Heart left ventricle (tissue), 16 donors: ENCODE data around the gene CDH19. TPM values are rescaled to one million over a fixed set of nuclear protein-coding genes. Genes with fewer than 3 reads are reported as not detected.

Experiments
- ATAC-seq, 4 donors: fragments of 200-7000 bp; cut with Tn5 transposase; one replicate each; pipeline ENCODE4 v1.9.1; 2020 to 2022; ENCODE audit warnings: moderate library complexity in 4 of 4, mild to moderate bottlenecking in 3 of 4, moderate number of reproducible peaks in 1 of 4
- DNase-seq, 5 donors: peaks; one replicate each; pipeline ENCODE4 v3.0.0-alpha.2; 2020
- H3K27ac ChIP-seq, 12 donors: fragments of 200-600 bp; sonication (generic) in 4 of 12; one replicate each; pipeline versions ENCODE4 v1.5.0 to v1.8.0; 2016 to 2022; ENCODE audit warnings: mild to moderate bottlenecking in 2 of 12
- H3K27me3 ChIP-seq, 9 donors: fragments of 200-600 bp; sonication (generic) in 2 of 9; one replicate each; pipeline versions ENCODE4 v1.5.1 to v1.8.0; 2016 to 2022; ENCODE audit warnings: mild to moderate bottlenecking in 3 of 9
- H3K36me3 ChIP-seq, 9 donors: fragments of 200-600 bp; sonication (generic) in 2 of 9; one replicate each; pipeline versions ENCODE4 v1.5.0 to v1.8.0; 2018 to 2022; ENCODE audit warnings: mild to moderate bottlenecking in 2 of 9
- H3K4me1 ChIP-seq, 12 donors: fragments of 200-600 bp; sonication (generic) in 4 of 12; one replicate each; pipeline versions ENCODE4 v1.5.0 to v1.8.0; 2016 to 2022; ENCODE audit warnings: mild to moderate bottlenecking in 3 of 12
- H3K4me3 ChIP-seq, 12 donors: fragments of 200-600 bp; sonication (generic) in 4 of 12; one replicate each; pipeline versions ENCODE4 v1.5.0 to v1.8.0; 2017 to 2022; ENCODE audit warnings: mild to moderate bottlenecking in 9 of 12, moderate library complexity in 4 of 12
- H3K9me3 ChIP-seq, 12 donors: fragments of 200-600 bp; sonication (generic) in 4 of 12; one replicate each; pipeline versions ENCODE4 v1.5.0 to v1.8.0; 2016 to 2022; ENCODE audit warnings: mild to moderate bottlenecking in 1 of 12
- CTCF ChIP-seq, 12 donors: fragments of 200-600 bp; sonication (generic) in 4 of 12; IDR thresholded peaks; one replicate each; pipeline versions ENCODE4 v1.5.0 to v1.8.0; 2018 to 2022; ENCODE audit warnings: antibody characterized with exemption in 12 of 12, mild to moderate bottlenecking in 5 of 12
- POLR2A ChIP-seq, 2 donors: fragments of 450-650 bp; IDR thresholded peaks; one replicate each; pipeline ENCODE4 v1.6.1; 2017; ENCODE audit warnings: antibody characterized with exemption in 2 of 2, mild to moderate bottlenecking in 2 of 2, moderate library complexity in 2 of 2
- WGBS, 4 donors: extraction: QIAGEN DNeasy Blood & Tissue Kit in 2 of 4; methylation state at CpG; one replicate each; pipeline versions ENCODE4 v1.1.5 to v1.1.7; 2013 to 2018; 5-methylcytosine and 5-hydroxymethylcytosine counted together
- intact Hi-C, 10 donors: fragments of 100-400 bp; cut with DNase I; formaldehyde crosslinking; loops; one replicate each; pipeline versions ENCODE4 v1.11.1 to v1.14.2; 2022
- long read RNA-seq, 3 donors: library from polyadenylated mRNA; unstranded; transcript quantifications; one replicate each; pipeline ENCODE4 v2.0.0, GENCODE V29; 2020 to 2021
- polyA plus RNA-seq, 2 donors: library from polyadenylated mRNA; stranded (reverse); fragments of 200-250 nt; gene quantifications; one replicate each; pipeline ENCODE4 v1.2.3, GENCODE V29; 2013
- total RNA-seq, 9 donors: library from RNA; depleted of rRNA in 2 of 9; stranded (reverse); fragments of >200 nt in 2 of 9; fragmentation: NEBNext Ultra II Directional in 3 of 9; extraction: Animal tissue kit (Norgen Biotek cat#: 25700) in 3 of 9; gene quantifications; one replicate each; pipeline versions ENCODE4 v1.1.0 to v1.2.4, GENCODE V29; 2016 to 2023
- donor health status: ischemic (EF 13 %, LVEDD 7.1; RV severe dilation, severe dysfunction).
- donor health status: healthy with polysubstance abuse.
- donor health status: DM: no; HTN: yes; CAD: no.
- donor health status: DM: no; HTN: no; CAD: no.
- donor health status: ischemic (EF 25% LVEDD 6.9; RV normal size, moderate dysfunction).
- donor health status: ischemic (EF 25% LVEDD 5.7; RV mildly dilated, moderate dysfunction).
- donor health status: healthy.
- donor health status: DM: yes; HTN: yes; CAD: no.
- donor health status: ischemic (EF 35%, LVEDD 5.7; RV mildly dilated, moderate dysfunction).
- donor health status: nonischemic (EF 11% LVEDD 7.7; RV severe dilation, severe dysfunction).
- donor health status: DM: yes; HTN: yes; CAD: no.
- donor health status: PGD.
- donor health status: ischemic (EF 29% LVEDD 5.4; RV normal size, mild dysfunction).
- donor health status: nonischemic (EF 23%, LVEDD 6.1; RV moderate dilation, normal function).

CDH19 gene
- total RNA-seq (10 to 100 TPM in 8 of 9 donors, 1 to 10 TPM in 1; 7.8 to 51.7 (median 12.8) TPM), polyA plus RNA-seq (10 to 100 TPM; 10.9 to 11.9 TPM)
- long read RNA-seq, donor 1, full-length matches to known transcripts: 9 of 13 reads
- long read RNA-seq, donor 1, partial matches to known transcripts: 0 of 13 reads
- long read RNA-seq, donor 1, other reads (novel, unspliced or antisense): 4 of 13 reads
- long read RNA-seq, donor 2, full-length matches to known transcripts: 33 of 55 reads
- long read RNA-seq, donor 2, partial matches to known transcripts: 10 of 55 reads
- long read RNA-seq, donor 2, other reads (novel, unspliced or antisense): 12 of 55 reads
- long read RNA-seq, donor 3, full-length matches to known transcripts: 5 of 7 reads
- long read RNA-seq, donor 3, partial matches to known transcripts: 0 of 7 reads
- long read RNA-seq, donor 3, other reads (novel, unspliced or antisense): 2 of 7 reads

GRCh38 chr18:66603941-66604627 is at the start of gene CDH19:
Gene CDH19, minus strand, starts transcription at chr18:66604090. Its CDS starts 31,886 bp downstream, at chr18:66572204.
- Histone ChIP-seq H3K4me3 (peak within 1 kb of the TSS in 11 of 12 donors; percentile 0 to 56 (median 43)), H3K27ac (peak within 1 kb of the TSS in 11 of 12 donors; percentile 28 to 75 (median 55)), H3K4me1 (no peaks in the 10 kb centered on the region), H3K27me3 (no peaks in the 10 kb centered on the region), H3K9me3 (no peaks in the 10 kb centered on the region), H3K36me3 (no peaks in the 10 kb centered on the region)
- intact Hi-C loops: loop anchor here in 3 of 10 donors (10.0 kb wide), 2 partner anchors 121 to 131 kb away; no protein-coding TSS in a partner anchor
- WGBS, 4 donors: 47 to 57% (median 54%) methylated on average over 9 of the region's 9 CpGs
- peak in 2 of 5 donors; percentile 8 to 24 for DNase-seq
- peak; percentile 79 to 95 (median 88) for ATAC-seq
- peak in 1 of 2 donors; percentile 36 for TF ChIP-seq POLR2A (IDR thresholded peaks at IDR 0.05)
- TF ChIP-seq CTCF (IDR thresholded peaks at IDR 0.05): no peak

- intact Hi-C loops: no loop called here
- Histone ChIP-seq H3K4me3 (no peak overlapping the region), H3K4me1 (no peaks in the 10 kb centered on the region), H3K9me3 (no peaks in the 10 kb centered on the region), H3K27ac (no peak overlapping the region), H3K27me3 (no peaks in the 10 kb centered on the region), H3K36me3 (no peaks in the 10 kb centered on the region)
- WGBS, 4 donors: 81 to 93% (median 88%) methylated on average over 1 of the region's 1 CpG
- no peak for ATAC-seq
- DNase-seq: no peak
- TF ChIP-seq CTCF (IDR thresholded peaks at IDR 0.05) (no peak), POLR2A (IDR thresholded peaks at IDR 0.05) (no peak)
Observed at GRCh38 chr18:66647671-66648070, 43.8 kb upstream of the CDH19 start.

GRCh38 chr18:66646609-66647008 is 42.7 kb upstream of the CDH19 start:
- Histone ChIP-seq H3K36me3 (no peaks in the 10 kb centered on the region), H3K27me3 (no peaks in the 10 kb centered on the region)
- TF ChIP-seq CTCF (IDR thresholded peaks at IDR 0.05) (no peak), POLR2A (IDR thresholded peaks at IDR 0.05) (no peak)

GRCh38 chr18:66645983-66646382 is 42.1 kb upstream of the CDH19 start:
- no peaks in the 10 kb centered on the region for H3K4me1 ChIP-seq
- no peak for ATAC-seq
- H3K27ac ChIP-seq: no peak overlapping the region
- TF ChIP-seq POLR2A (IDR thresholded peaks at IDR 0.05): no peak
- TF ChIP-seq CTCF (IDR thresholded peaks at IDR 0.05): no peak
- no peaks in the 10 kb centered on the region for H3K27me3 ChIP-seq
- intact Hi-C loops: no loop called here
- WGBS, 4 donors: 51 to 60% (median 54%) methylated on average over 1 of the region's 1 CpG
- H3K4me3 ChIP-seq: no peak overlapping the region
- DNase-seq: no peak
- H3K36me3 ChIP-seq: no peaks in the 10 kb centered on the region
- no peaks in the 10 kb centered on the region for H3K9me3 ChIP-seq

More at GRCh38 chr18:66646609-66647008, 42.7 kb upstream of the CDH19 start:
- ATAC-seq (no peak), DNase-seq (no peak)
- H3K4me3 ChIP-seq: no peak overlapping the region
- H3K9me3 ChIP-seq: no peaks in the 10 kb centered on the region
- H3K4me1 ChIP-seq: no peaks in the 10 kb centered on the region
- 93 to 95% (median 94%) methylated on average over 2 of the region's 2 CpGs for WGBS, 4 donors
- intact Hi-C loops: no loop called here
- H3K27ac ChIP-seq: no peak overlapping the region
